ENCODE data around the gene LOXL1. TPM values are rescaled to one million over a fixed set of nuclear protein-coding genes. Genes with fewer than 3 reads are reported as not detected.

The LOXL1 gene
- polyA plus RNA-seq, 1 donor (not counting 4 experiments of a cell fraction or from before 2014, with no cell fraction given), result 8.8 TPM

DNA sequence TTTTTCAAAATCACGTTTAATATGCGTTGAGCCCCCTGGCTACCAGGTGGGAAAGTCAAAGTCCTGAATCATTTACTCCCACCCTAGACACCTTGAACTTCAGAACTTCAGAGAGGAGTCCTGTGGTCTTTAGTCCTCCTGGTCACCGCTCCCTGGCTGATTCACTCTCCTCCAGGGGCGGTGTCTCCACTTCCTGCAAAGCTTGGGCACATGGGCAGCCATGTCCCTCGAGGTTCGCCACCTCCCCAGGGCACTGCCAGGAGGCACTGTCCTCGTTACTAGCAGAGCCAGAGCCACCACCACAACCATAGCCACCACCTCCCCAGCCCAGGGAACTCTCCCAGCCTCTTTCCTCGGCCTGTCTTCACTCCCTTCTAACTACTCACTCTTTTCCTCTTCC lies 31.0 kb downstream of the LOXL1 start:
- DNase-seq (ENCODE audit: low read depth, low spot score) (no peak), FAIRE-seq (no peak)
- Histone ChIP-seq H3K9ac (ENCODE audit: control insufficient read depth, extremely low read depth, insufficient read depth, low read length) (no peak overlapping the region), H2AFZ (ENCODE audit: control insufficient read depth, low read length) (no peak overlapping the region), H3K9me3 (ENCODE audit: control insufficient read depth, low read depth, low read length) (no peaks in the 10 kb centered on the region), H3K36me3 (ENCODE audit: control insufficient read depth in 2 of 2, extremely low read depth in 1 of 2, insufficient read depth in 2 of 2, low read length in 2 of 2) (no peaks in the 10 kb centered on the region), H3K4me2 (ENCODE audit: control insufficient read depth, extremely low read depth, insufficient read depth, low read depth, low read length) (no peak overlapping the region), H3K4me3 (ENCODE audit: control insufficient read depth in 2 of 3, extremely low read depth in 1 of 3, insufficient read depth in 2 of 3, low read depth in 1 of 3, low read length in 3 of 3) (no peak overlapping the region), H3K27me3 (ENCODE audit: control insufficient read depth, extremely low read depth, insufficient read depth, low read length) (no peaks in the 10 kb centered on the region), H3K4me1 (ENCODE audit: control insufficient read depth, extremely low read depth, insufficient read depth, low read length) (peaks cover 19% of the 10 kb centered on the region), H3K79me2 (ENCODE audit: control insufficient read depth, insufficient read depth, low read length) (no peaks in the 10 kb centered on the region), H3K9me1 (ENCODE audit: control insufficient read depth, extremely low read depth, insufficient read depth, low read length) (no peaks in the 10 kb centered on the region), H3K27ac (ENCODE audit: control insufficient read depth, insufficient read depth, low read length) (no peak overlapping the region), H4K20me1 (ENCODE audit: control insufficient read depth, extremely low read depth, insufficient read depth, low read length) (no peaks in the 10 kb centered on the region)
- TF ChIP-seq, protein P1, sequence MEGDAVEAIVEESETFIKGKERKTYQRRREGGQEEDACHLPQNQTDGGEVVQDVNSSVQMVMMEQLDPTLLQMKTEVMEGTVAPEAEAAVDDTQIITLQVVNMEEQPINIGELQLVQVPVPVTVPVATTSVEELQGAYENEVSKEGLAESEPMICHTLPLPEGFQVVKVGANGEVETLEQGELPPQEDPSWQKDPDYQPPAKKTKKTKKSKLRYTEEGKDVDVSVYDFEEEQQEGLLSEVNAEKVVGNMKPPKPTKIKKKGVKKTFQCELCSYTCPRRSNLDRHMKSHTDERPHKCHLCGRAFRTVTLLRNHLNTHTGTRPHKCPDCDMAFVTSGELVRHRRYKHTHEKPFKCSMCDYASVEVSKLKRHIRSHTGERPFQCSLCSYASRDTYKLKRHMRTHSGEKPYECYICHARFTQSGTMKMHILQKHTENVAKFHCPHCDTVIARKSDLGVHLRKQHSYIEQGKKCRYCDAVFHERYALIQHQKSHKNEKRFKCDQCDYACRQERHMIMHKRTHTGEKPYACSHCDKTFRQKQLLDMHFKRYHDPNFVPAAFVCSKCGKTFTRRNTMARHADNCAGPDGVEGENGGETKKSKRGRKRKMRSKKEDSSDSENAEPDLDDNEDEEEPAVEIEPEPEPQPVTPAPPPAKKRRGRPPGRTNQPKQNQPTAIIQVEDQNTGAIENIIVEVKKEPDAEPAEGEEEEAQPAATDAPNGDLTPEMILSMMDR (optimal IDR thresholded peaks at IDR 0.05 in 1 of 3, IDR thresholded peaks at IDR 0.05 in 1 of 3, conservative IDR thresholded peaks at IDR 0.05 in 1 of 3; ENCODE audit: extremely low read depth in 1 of 3, insufficient read depth in 2 of 3, low read length in 3 of 3), result no peak
- TF ChIP-seq EZH2 (IDR thresholded peaks at IDR 0.05; ENCODE audit: low read length), result no peak
- dilution Hi-C loops (cut with MboI; ENCODE audit: extremely low pct_ligation_motif_present, low sequenced_read_pairs), result no loop called here

GRCh38 chr15:73957785-73958184 lies 31.5 kb downstream of the LOXL1 start:
- H3K4me3 ChIP-seq (ENCODE audit: control insufficient read depth in 2 of 3, extremely low read depth in 1 of 3, insufficient read depth in 2 of 3, low read depth in 1 of 3, low read length in 3 of 3), result no peak overlapping the region
- no peak for DNase-seq (ENCODE audit: low read depth, low spot score)
- no peaks in the 10 kb centered on the region for H3K9me1 ChIP-seq (ENCODE audit: control insufficient read depth, extremely low read depth, insufficient read depth, low read length)
- no peak for FAIRE-seq
- H3K27ac ChIP-seq (ENCODE audit: control insufficient read depth, insufficient read depth, low read length), result no peak overlapping the region
- no peaks in the 10 kb centered on the region for H3K36me3 ChIP-seq (ENCODE audit: control insufficient read depth in 2 of 2, extremely low read depth in 1 of 2, insufficient read depth in 2 of 2, low read length in 2 of 2)
- dilution Hi-C loops (cut with MboI; ENCODE audit: extremely low pct_ligation_motif_present, low sequenced_read_pairs), result no loop called here
- peaks cover 19% of the 10 kb centered on the region for H3K4me1 ChIP-seq (ENCODE audit: control insufficient read depth, extremely low read depth, insufficient read depth, low read length)
- H3K79me2 ChIP-seq (ENCODE audit: control insufficient read depth, insufficient read depth, low read length), result no peaks in the 10 kb centered on the region
- no peak overlapping the region for H3K4me2 ChIP-seq (ENCODE audit: control insufficient read depth, extremely low read depth, insufficient read depth, low read depth, low read length)
- H4K20me1 ChIP-seq (ENCODE audit: control insufficient read depth, extremely low read depth, insufficient read depth, low read length), result no peaks in the 10 kb centered on the region
- no peaks in the 10 kb centered on the region for H3K27me3 ChIP-seq (ENCODE audit: control insufficient read depth, extremely low read depth, insufficient read depth, low read length)
- no peak overlapping the region for H2AFZ ChIP-seq (ENCODE audit: control insufficient read depth, low read length)
- no peaks in the 10 kb centered on the region for H3K9me3 ChIP-seq (ENCODE audit: control insufficient read depth, low read depth, low read length)
- TF ChIP-seq, protein P1 (optimal IDR thresholded peaks at IDR 0.05 in 1 of 3, IDR thresholded peaks at IDR 0.05 in 1 of 3, conservative IDR thresholded peaks at IDR 0.05 in 1 of 3; ENCODE audit: extremely low read depth in 1 of 3, insufficient read depth in 2 of 3, low read length in 3 of 3), result no peak
- no peak overlapping the region for H3K9ac ChIP-seq (ENCODE audit: control insufficient read depth, extremely low read depth, insufficient read depth, low read length)

All from keratinocyte (primary cell).